T-cell (primary cell): ENCODE data around the gene SLC24A3. TPM values are rescaled to one million over a fixed set of nuclear protein-coding genes. Genes with fewer than 3 reads are reported as not detected.
A peak's percentile ranks its signal among the peaks of the same experiment; 100 is the strongest.

Source experiments
- ATAC-seq, 4 experiments: fragments of 200-7000 bp in 3 of 4; fragments of 150-1000 bp in 1 of 4; cut with Tn5 transposase; replicated peaks in 1 of 4; 1 replicate in 3 of 4; 2 replicates in 1 of 4; pipeline ENCODE4 v1.10.0; 2021; ENCODE audit warnings: moderate library complexity in 3 of 4, mild to moderate bottlenecking in 2 of 4, moderate number of reproducible peaks in 1 of 4
- CTCF ChIA-PET, 2 donors: fragments of 300-600 bp; sonication (Branson Sonifier 250); formaldehyde crosslinking; loops; one replicate each; lab custom pipeline; 2022; ENCODE audit warnings: antibody characterized with exemption in 2 of 2; lab: Charles Lee
- POLR2A ChIA-PET, 2 donors: fragments of 300-600 bp; sonication (Branson Sonifier 250); formaldehyde crosslinking; loops; one replicate each; lab custom pipeline; 2022; ENCODE audit warnings: antibody characterized with exemption in 2 of 2; lab: Charles Lee
- DNase-seq, 35 experiments: peaks; one replicate each; pipeline versions ENCODE4 v3.0.0 to v3.0.0-alpha.2; 2013 to 2023
- H3K27ac ChIP-seq: one replicate; pipeline ENCODE4 v1.5.1; 2013; ENCODE audit warnings: low read length
- H3K27me3 ChIP-seq, 2 experiments: replicated peaks in 1 of 2; 1 replicate in 1 of 2; 2 replicates in 1 of 2; pipeline versions ENCODE4 v1.6.1 to v1.7.0; 2013; ENCODE audit warnings: low read length in 1 of 2, mixed read lengths in 1 of 2; ENCODE audit not compliant: control insufficient read depth in 2 of 2, insufficient read depth in 2 of 2; ENCODE audit errors: extremely low read depth in 1 of 2
- H3K36me3 ChIP-seq, 2 donors: 1 replicate in 1 of 2; 2 replicates in 1 of 2; pipeline versions ENCODE4 v1.6.1 to v1.7.0; 2013; ENCODE audit warnings: low read length in 1 of 2; ENCODE audit not compliant: control insufficient read depth in 2 of 2, insufficient read depth in 1 of 2; ENCODE audit errors: extremely low read depth in 1 of 2
- H3K4me1 ChIP-seq, 2 experiments: 1 replicate in 1 of 2; 2 replicates in 1 of 2; pipeline versions ENCODE4 v1.6.1 to v1.7.0; 2013; ENCODE audit warnings: low read length in 2 of 2, mixed read lengths in 1 of 2; ENCODE audit not compliant: insufficient read depth in 2 of 2, control insufficient read depth in 1 of 2; ENCODE audit errors: extremely low read depth in 1 of 2
- H3K4me3 ChIP-seq, 2 donors: 1 replicate in 1 of 2; 2 replicates in 1 of 2; pipeline versions ENCODE4 v1.5.1 to v1.7.0; 2013; ENCODE audit warnings: mild to moderate bottlenecking in 2 of 2, low read length in 1 of 2, moderate library complexity in 1 of 2; ENCODE audit not compliant: control insufficient read depth in 1 of 2; ENCODE audit errors: extremely low read depth in 1 of 2
- H3K9me3 ChIP-seq: 2 replicates; pipeline ENCODE4 v1.7.0; 2013
- H3K27ac Mint-ChIP-seq, 2 donors: one replicate each; pipeline ENCODE4 v1.8.0; 2020 to 2021; ENCODE audit warnings: mild to moderate bottlenecking in 2 of 2, mixed read lengths in 2 of 2
- H3K27me3 Mint-ChIP-seq, 2 donors: one replicate each; pipeline ENCODE4 v1.8.0; 2021 to 2022; ENCODE audit warnings: mixed read lengths in 2 of 2
- H3K36me3 Mint-ChIP-seq: one replicate; pipeline ENCODE4 v1.8.0; 2021; ENCODE audit warnings: mixed read lengths
- H3K4me1 Mint-ChIP-seq, 3 donors: one replicate each; pipeline ENCODE4 v1.8.0; 2020 to 2022; ENCODE audit warnings: mixed read lengths in 3 of 3, mild to moderate bottlenecking in 1 of 3
- H3K4me3 Mint-ChIP-seq, 3 donors: one replicate each; pipeline ENCODE4 v1.8.0; 2020 to 2022; ENCODE audit warnings: mild to moderate bottlenecking in 3 of 3, mixed read lengths in 3 of 3, moderate library complexity in 3 of 3
- H3K9me3 Mint-ChIP-seq, 3 donors: one replicate each; pipeline ENCODE4 v1.8.0; 2020 to 2022; ENCODE audit warnings: mixed read lengths in 3 of 3
- WGBS: methylation state at CpG from one replicate; pipeline ENCODE4 v1.1.5; 2013; ENCODE audit warnings: missing lambda C conversion rate; ENCODE audit not compliant: insufficient coverage; 5-methylcytosine and 5-hydroxymethylcytosine counted together
- total RNA-seq, 35 experiments: library from RNA in 6 of 35; stranded (reverse) in 6 of 35; fragments of 120-200 nt in 1 of 35; gene quantifications; one replicate each; pipeline versions ENCODE4 v1.2.1 to v1.2.4 and lab custom pipeline; 2013 to 2026

The SLC24A3 gene
- total RNA-seq, 5 donors from 2014 or later (not counting 1 experiment from before 2014, with no cell fraction given), result 0.06 to 0.25 (median 0.12) TPM

GRCh38 chr20:19304886-19305415 is 92.5 kb downstream of the SLC24A3 start:
- Mint-ChIP-seq H3K27me3 (peaks cover 0 to 9% of the 10 kb centered on the region in 2 donors), H3K4me3 (no peak overlapping the region), H3K9me3 (peaks cover 0 to 8% (median 0%) of the 10 kb centered on the region in 3 donors), H3K4me1 (no peaks in the 10 kb centered on the region), H3K36me3 (no peaks in the 10 kb centered on the region), H3K27ac (no peak overlapping the region)
- H3K4me3 ChIP-seq, result no peak overlapping the region
- H3K27ac ChIP-seq, result no peak overlapping the region
- ChIA-PET CTCF (no interaction called here), POLR2A (no interaction called here)
- H3K4me1 ChIP-seq, result no peaks in the 10 kb centered on the region
- ATAC-seq (no peak), DNase-seq (no peak)
- no CpG with 5 or more reads among the region's 3 CpGs for WGBS
- no peaks in the 10 kb centered on the region for H3K36me3 ChIP-seq
- no peaks in the 10 kb centered on the region for H3K9me3 ChIP-seq
- H3K27me3 ChIP-seq, result no peaks in the 10 kb centered on the region

GRCh38 chr20:19308146-19308545 is 95.7 kb downstream of the SLC24A3 start:
- Histone ChIP-seq H3K36me3 (no peaks in the 10 kb centered on the region), H3K9me3 (no peaks in the 10 kb centered on the region), H3K27me3 (no peaks in the 10 kb centered on the region), H3K4me3 (no peak overlapping the region), H3K4me1 (no peaks in the 10 kb centered on the region), H3K27ac (no peak overlapping the region)
- Mint-ChIP-seq H3K9me3 (peaks cover 0 to 4% (median 0%) of the 10 kb centered on the region in 3 donors), H3K36me3 (no peaks in the 10 kb centered on the region), H3K4me3 (no peak overlapping the region), H3K4me1 (no peaks in the 10 kb centered on the region), H3K27ac (no peak overlapping the region), H3K27me3 (peaks cover 0 to 8% of the 10 kb centered on the region in 2 donors)
- ChIA-PET POLR2A (no interaction called here), CTCF (interaction anchor here in 1 of 2 donors (0.6 kb wide), 1 partner anchor 432 kb away, joined by 3 read pairs; no protein-coding TSS in a partner anchor)
- WGBS, result 100% methylated on average over 2 of the region's 3 CpGs
- no peak for DNase-seq
- no peak for ATAC-seq

GRCh38 chr20:19310541-19310940 is 98.1 kb downstream of the SLC24A3 start:
- no peaks in the 10 kb centered on the region for H3K36me3 Mint-ChIP-seq
- no peak for ATAC-seq
- no peaks in the 10 kb centered on the region for H3K4me1 Mint-ChIP-seq
- H3K27me3 Mint-ChIP-seq, result no peaks in the 10 kb centered on the region
- Histone ChIP-seq H3K4me3 (no peak overlapping the region), H3K27me3 (peaks cover 0 to 3% of the 10 kb centered on the region in 2 experiments), H3K9me3 (no peaks in the 10 kb centered on the region), H3K4me1 (no peaks in the 10 kb centered on the region), H3K27ac (no peak overlapping the region), H3K36me3 (no peaks in the 10 kb centered on the region)
- H3K27ac Mint-ChIP-seq, result no peak overlapping the region
- ChIA-PET CTCF (no interaction called here), POLR2A (no interaction called here)
- H3K4me3 Mint-ChIP-seq, result no peak overlapping the region
- WGBS, result 92% methylated on average over 2 of the region's 2 CpGs
- no peak for DNase-seq
- peaks cover 0 to 4% (median 0%) of the 10 kb centered on the region in 3 donors for H3K9me3 Mint-ChIP-seq

- CTCF ChIA-PET, result no interaction called here
- WGBS, result 73% methylated on average over 2 of the region's 6 CpGs
- H3K4me1 Mint-ChIP-seq, result peaks cover 0 to 1% (median 0%) of the 10 kb centered on the region in 3 donors
Observed at GRCh38 chr20:19313342-19314069, 101.1 kb downstream of the SLC24A3 start.

GRCh38 chr20:19314621-19315020 is 102.2 kb downstream of the SLC24A3 start:
- Mint-ChIP-seq H3K4me1 (peaks cover 0 to 1% (median 0%) of the 10 kb centered on the region in 3 donors), H3K9me3 (no peaks in the 10 kb centered on the region), H3K4me3 (no peak overlapping the region), H3K36me3 (no peaks in the 10 kb centered on the region), H3K27ac (no peak overlapping the region), H3K27me3 (peaks cover 6 to 7% of the 10 kb centered on the region in 2 donors)
- no peaks in the 10 kb centered on the region for H3K4me1 ChIP-seq
- no peak overlapping the region for H3K27ac ChIP-seq
- no peaks in the 10 kb centered on the region for H3K9me3 ChIP-seq
- H3K4me3 ChIP-seq, result no peak overlapping the region
- no peaks in the 10 kb centered on the region for H3K36me3 ChIP-seq
- CTCF ChIA-PET, result no interaction called here
- H3K27me3 ChIP-seq, result peaks cover 0 to 3% of the 10 kb centered on the region in 2 experiments
- POLR2A ChIA-PET, result no interaction called here
- WGBS, result 63% methylated on average over 4 of the region's 7 CpGs
- no peak for ATAC-seq
- DNase-seq, result no peak

More at GRCh38 chr20:19313342-19314069, 101.1 kb downstream of the SLC24A3 start:
- H3K27me3 ChIP-seq, result peaks cover 0 to 3% of the 10 kb centered on the region in 2 experiments
- no peaks in the 10 kb centered on the region for H3K36me3 ChIP-seq
- POLR2A ChIA-PET, result no interaction called here
- H3K27me3 Mint-ChIP-seq, result peaks cover 2 to 6% of the 10 kb centered on the region in 2 donors
- no peaks in the 10 kb centered on the region for H3K36me3 Mint-ChIP-seq
- ATAC-seq (no peak), DNase-seq (no peak)
- no peak overlapping the region for H3K27ac Mint-ChIP-seq
- no peak overlapping the region for H3K4me3 ChIP-seq
- no peaks in the 10 kb centered on the region for H3K9me3 ChIP-seq
- no peaks in the 10 kb centered on the region for H3K9me3 Mint-ChIP-seq
- H3K4me3 Mint-ChIP-seq, result no peak overlapping the region
- H3K4me1 ChIP-seq, result no peaks in the 10 kb centered on the region
- H3K27ac ChIP-seq, result no peak overlapping the region

GRCh38 chr20:19317237-19318069 is 105.0 kb downstream of the SLC24A3 start:
- Mint-ChIP-seq H3K4me3 (no peak overlapping the region), H3K27me3 (peaks cover 6 to 7% of the 10 kb centered on the region in 2 donors), H3K4me1 (peaks cover 0 to 1% (median 0%) of the 10 kb centered on the region in 3 donors), H3K27ac (no peak overlapping the region), H3K36me3 (no peaks in the 10 kb centered on the region), H3K9me3 (no peaks in the 10 kb centered on the region)
- Histone ChIP-seq H3K4me1 (no peaks in the 10 kb centered on the region), H3K27me3 (peaks cover 0 to 3% of the 10 kb centered on the region in 2 experiments), H3K36me3 (no peaks in the 10 kb centered on the region), H3K4me3 (no peak overlapping the region), H3K27ac (no peak overlapping the region), H3K9me3 (no peaks in the 10 kb centered on the region)
- no peak for ATAC-seq
- POLR2A ChIA-PET, result no interaction called here
- DNase-seq, result peak in 1 of 35 experiments; percentile 6
- WGBS, result 21% methylated on average over 3 of the region's 5 CpGs
- CTCF ChIA-PET, result no interaction called here
